ENCODE data around the gene SHISA5. TPM values are rescaled to one million over a fixed set of nuclear protein-coding genes. Genes with fewer than 3 reads are reported as not detected.
A peak's percentile ranks its signal among the peaks of the same experiment; 100 is the strongest.

The SHISA5 gene
- total RNA-seq, 4 donors from 2014 or later = 78.4 to 145 (median 93.9) TPM

DNA sequence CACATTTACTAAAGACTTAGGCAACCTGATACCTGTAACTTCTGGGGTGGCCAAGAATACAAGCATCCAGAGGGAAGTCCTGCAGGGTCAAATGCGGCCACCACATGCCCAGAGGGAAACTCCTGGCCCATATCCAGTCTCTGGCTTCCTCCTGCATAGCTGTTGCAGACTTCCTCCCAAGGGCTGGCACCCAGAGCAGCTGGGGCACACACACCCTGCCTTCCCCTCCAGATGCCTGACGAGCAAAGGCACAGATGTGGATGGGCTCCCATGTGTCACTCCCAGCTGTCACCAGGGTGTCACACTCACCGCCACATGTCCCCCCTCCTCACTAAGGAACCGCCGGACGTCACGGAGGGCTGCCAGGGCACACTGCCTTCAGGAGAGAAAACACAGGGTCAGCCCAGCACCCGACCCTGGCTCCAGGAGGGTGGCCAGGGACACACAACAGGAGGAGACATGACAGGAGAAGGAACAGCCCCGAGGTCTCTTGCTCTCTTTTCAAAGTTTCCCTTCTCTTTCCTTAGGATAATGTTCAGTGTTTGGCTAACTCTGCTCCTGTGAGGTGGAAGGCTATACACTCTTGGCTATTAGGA, 39.4 kb upstream of the SHISA5 start:
- Histone ChIP-seq H3K4me3 (no peak overlapping the region), H3K9me3 (peaks cover 0 to 5% (median 0%) of the 10 kb centered on the region in 4 donors), H3K27me3 (no peaks in the 10 kb centered on the region), H3K27ac (no peak overlapping the region), H3K36me3 (peaks cover 0 to 49% (median 0%) of the 10 kb centered on the region in 3 donors), H3K4me1 (peaks cover 0 to 3% (median 0%) of the 10 kb centered on the region in 4 donors)
- 73 to 74% methylated on average over 9 of the region's 9 CpGs for WGBS, 2 donors
- peak in 1 of 2 donors; percentile 32 for DNase-seq (ENCODE audit: low spot score in 2 of 2)
- TF ChIP-seq EP300 (IDR thresholded peaks at IDR 0.05) = peak in 1 of 2 donors; percentile 40
- TF ChIP-seq POLR2A (IDR thresholded peaks at IDR 0.05) = no peak
- TF ChIP-seq CTCF (IDR thresholded peaks at IDR 0.05) = no peak

DNA sequence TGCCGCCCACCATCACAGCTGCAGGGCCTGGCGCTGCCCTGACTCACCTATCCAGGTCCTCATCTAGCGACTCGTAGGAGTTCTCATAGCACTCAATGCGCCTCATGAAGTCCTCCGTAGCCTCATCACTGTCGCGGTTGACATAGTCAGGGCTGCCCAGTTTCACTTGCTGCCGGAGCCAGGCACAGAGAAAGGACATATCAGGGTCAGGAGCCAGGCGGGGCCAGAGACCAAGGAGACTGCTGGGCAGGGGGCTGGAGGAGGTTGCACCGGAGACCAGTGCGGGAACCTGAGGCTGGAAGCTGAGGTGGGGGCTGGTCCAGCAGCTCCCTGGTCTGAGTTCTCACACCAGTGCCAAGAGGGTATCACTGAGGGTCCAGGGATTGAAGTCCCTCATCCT, 34.5 kb upstream of the SHISA5 start:
- no peak for DNase-seq (ENCODE audit: low spot score in 2 of 2)
- 91 to 95% methylated on average over 12 of the region's 12 CpGs for WGBS, 2 donors
- no peak overlapping the region for H3K4me3 ChIP-seq
- TF ChIP-seq EP300 (IDR thresholded peaks at IDR 0.05) = no peak
- no peak for TF ChIP-seq CTCF (IDR thresholded peaks at IDR 0.05)
- no peak for TF ChIP-seq POLR2A (IDR thresholded peaks at IDR 0.05)
- H3K9me3 ChIP-seq = peaks cover 0 to 5% (median 0%) of the 10 kb centered on the region in 4 donors
- no peak overlapping the region for H3K27ac ChIP-seq
- H3K4me1 ChIP-seq = no peaks in the 10 kb centered on the region
- H3K27me3 ChIP-seq = no peaks in the 10 kb centered on the region
- peaks cover 0 to 79% (median 4%) of the 10 kb centered on the region in 3 donors for H3K36me3 ChIP-seq

DNA sequence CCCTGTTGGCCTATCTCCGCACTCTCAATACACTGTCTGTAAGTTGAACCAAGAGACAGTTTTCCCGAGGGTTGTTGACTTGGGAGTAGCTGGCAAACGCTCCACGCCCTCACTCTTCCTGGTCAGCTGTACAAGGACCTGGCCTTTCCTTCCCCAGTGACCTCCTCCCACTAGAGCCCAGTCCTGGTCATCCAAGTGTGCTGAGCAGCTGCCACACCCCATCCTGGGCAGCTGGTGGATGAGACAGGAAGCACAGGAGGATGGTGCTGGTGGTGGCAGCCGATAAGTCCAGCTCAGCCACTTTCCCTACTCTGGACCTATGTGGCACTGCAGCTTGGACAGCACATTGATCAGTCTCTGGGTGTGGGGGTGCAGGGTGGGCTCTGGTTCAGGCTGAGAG, 32.8 kb upstream of the SHISA5 start:
- DNase-seq (ENCODE audit: low spot score in 2 of 2) = no peak
- no peak for TF ChIP-seq EP300 (IDR thresholded peaks at IDR 0.05)
- TF ChIP-seq POLR2A (IDR thresholded peaks at IDR 0.05) = no peak
- no peak for TF ChIP-seq CTCF (IDR thresholded peaks at IDR 0.05)
- no peaks in the 10 kb centered on the region for H3K4me1 ChIP-seq
- H3K36me3 ChIP-seq = peaks cover 0 to 77% (median 4%) of the 10 kb centered on the region in 3 donors
- H3K27ac ChIP-seq = no peak overlapping the region
- WGBS, 2 donors = 82 to 95% methylated on average over 5 of the region's 5 CpGs
- no peaks in the 10 kb centered on the region for H3K27me3 ChIP-seq
- H3K9me3 ChIP-seq = no peaks in the 10 kb centered on the region
- H3K4me3 ChIP-seq = no peak overlapping the region

DNA sequence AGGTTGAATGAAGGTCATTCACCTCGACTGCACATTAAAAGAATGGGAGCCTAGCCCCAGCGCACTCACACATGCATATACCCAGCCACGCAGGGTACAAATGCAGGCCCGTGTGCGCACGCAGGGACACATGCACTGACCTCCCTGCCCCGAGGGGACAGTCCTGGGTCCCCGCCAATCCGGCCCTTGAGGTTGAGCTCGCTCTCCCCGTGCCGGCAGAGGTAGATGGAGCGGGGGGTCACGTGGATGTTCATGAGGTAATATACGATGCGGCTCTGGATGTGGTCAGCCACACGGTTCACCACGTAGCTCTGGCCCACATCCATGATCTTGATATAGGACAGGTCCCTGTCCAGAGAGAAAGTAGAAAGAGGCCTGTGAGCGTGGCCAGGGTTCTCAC, 32.1 kb upstream of the SHISA5 start:
- no peaks in the 10 kb centered on the region for H3K4me1 ChIP-seq
- 84 to 89% methylated on average over 19 of the region's 19 CpGs for WGBS, 2 donors
- no peaks in the 10 kb centered on the region for H3K27me3 ChIP-seq
- no peak for DNase-seq (ENCODE audit: low spot score in 2 of 2)
- no peaks in the 10 kb centered on the region for H3K9me3 ChIP-seq
- H3K4me3 ChIP-seq = no peak overlapping the region
- no peak overlapping the region for H3K27ac ChIP-seq
- no peak for TF ChIP-seq POLR2A (IDR thresholded peaks at IDR 0.05)
- no peak for TF ChIP-seq CTCF (IDR thresholded peaks at IDR 0.05)
- TF ChIP-seq EP300 (IDR thresholded peaks at IDR 0.05) = no peak
- peaks cover 0 to 77% (median 4%) of the 10 kb centered on the region in 3 donors for H3K36me3 ChIP-seq

DNA sequence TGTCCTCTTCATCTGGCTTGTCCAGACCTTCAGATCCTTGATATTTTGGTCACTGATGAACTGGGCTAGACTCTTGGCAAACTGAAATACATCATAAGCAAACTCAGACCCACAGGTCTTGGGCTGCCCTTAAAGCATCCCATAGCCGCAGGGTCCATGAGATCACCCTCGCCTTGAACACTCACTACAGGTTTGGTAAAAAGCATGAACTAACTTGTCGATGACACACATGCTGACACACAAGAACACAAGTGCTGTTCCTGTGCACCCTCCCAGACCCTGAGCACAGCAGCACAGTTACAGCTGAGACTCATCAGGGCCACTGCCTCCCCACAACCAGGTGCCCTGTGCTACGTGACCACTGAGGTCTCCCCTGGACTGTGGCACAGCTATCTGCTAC, 31.6 kb upstream of the SHISA5 start:
- H3K27ac ChIP-seq = no peak overlapping the region
- no peaks in the 10 kb centered on the region for H3K4me1 ChIP-seq
- H3K9me3 ChIP-seq = no peaks in the 10 kb centered on the region
- no peak overlapping the region for H3K4me3 ChIP-seq
- no peaks in the 10 kb centered on the region for H3K27me3 ChIP-seq
- peaks cover 0 to 77% (median 4%) of the 10 kb centered on the region in 3 donors for H3K36me3 ChIP-seq
- TF ChIP-seq POLR2A (IDR thresholded peaks at IDR 0.05) (no peak), EP300 (IDR thresholded peaks at IDR 0.05) (no peak), CTCF (IDR thresholded peaks at IDR 0.05) (no peak)
- WGBS, 2 donors = 93 to 95% methylated on average over 4 of the region's 4 CpGs
- DNase-seq (ENCODE audit: low spot score in 2 of 2) = no peak

Measured in tibial nerve (tissue), 4 donors.